T-cell (primary cell): ENCODE measurements around the gene PSAT1. TPM values are rescaled to one million over a fixed set of nuclear protein-coding genes. Genes with fewer than 3 reads are reported as not detected.

Experiments used
- ATAC-seq, 4 experiments: fragments of 200-7000 bp in 3 of 4; fragments of 150-1000 bp in 1 of 4; cut with Tn5 transposase; replicated peaks in 1 of 4; 1 replicate in 3 of 4; 2 replicates in 1 of 4; pipeline ENCODE4 v1.10.0; 2021; ENCODE audit warnings: moderate library complexity in 3 of 4, mild to moderate bottlenecking in 2 of 4, moderate number of reproducible peaks in 1 of 4
- CTCF ChIA-PET, 2 donors: fragments of 300-600 bp; sonication (Branson Sonifier 250); formaldehyde crosslinking; loops; one replicate each; lab custom pipeline; 2022; ENCODE audit warnings: antibody characterized with exemption in 2 of 2; lab: Charles Lee
- POLR2A ChIA-PET, 2 donors: fragments of 300-600 bp; sonication (Branson Sonifier 250); formaldehyde crosslinking; loops; one replicate each; lab custom pipeline; 2022; ENCODE audit warnings: antibody characterized with exemption in 2 of 2; lab: Charles Lee
- DNase-seq, 35 experiments: peaks; one replicate each; pipeline versions ENCODE4 v3.0.0 to v3.0.0-alpha.2; 2013 to 2023
- H3K27ac ChIP-seq: one replicate; pipeline ENCODE4 v1.5.1; 2013; ENCODE audit warnings: low read length
- H3K27me3 ChIP-seq, 2 experiments: replicated peaks in 1 of 2; 1 replicate in 1 of 2; 2 replicates in 1 of 2; pipeline versions ENCODE4 v1.6.1 to v1.7.0; 2013; ENCODE audit warnings: low read length in 1 of 2, mixed read lengths in 1 of 2; ENCODE audit not compliant: control insufficient read depth in 2 of 2, insufficient read depth in 2 of 2; ENCODE audit errors: extremely low read depth in 1 of 2
- H3K36me3 ChIP-seq, 2 donors: 1 replicate in 1 of 2; 2 replicates in 1 of 2; pipeline versions ENCODE4 v1.6.1 to v1.7.0; 2013; ENCODE audit warnings: low read length in 1 of 2; ENCODE audit not compliant: control insufficient read depth in 2 of 2, insufficient read depth in 1 of 2; ENCODE audit errors: extremely low read depth in 1 of 2
- H3K4me1 ChIP-seq, 2 experiments: 1 replicate in 1 of 2; 2 replicates in 1 of 2; pipeline versions ENCODE4 v1.6.1 to v1.7.0; 2013; ENCODE audit warnings: low read length in 2 of 2, mixed read lengths in 1 of 2; ENCODE audit not compliant: insufficient read depth in 2 of 2, control insufficient read depth in 1 of 2; ENCODE audit errors: extremely low read depth in 1 of 2
- H3K4me3 ChIP-seq, 2 donors: 1 replicate in 1 of 2; 2 replicates in 1 of 2; pipeline versions ENCODE4 v1.5.1 to v1.7.0; 2013; ENCODE audit warnings: mild to moderate bottlenecking in 2 of 2, low read length in 1 of 2, moderate library complexity in 1 of 2; ENCODE audit not compliant: control insufficient read depth in 1 of 2; ENCODE audit errors: extremely low read depth in 1 of 2
- H3K9me3 ChIP-seq: 2 replicates; pipeline ENCODE4 v1.7.0; 2013
- H3K27ac Mint-ChIP-seq, 2 donors: one replicate each; pipeline ENCODE4 v1.8.0; 2020 to 2021; ENCODE audit warnings: mild to moderate bottlenecking in 2 of 2, mixed read lengths in 2 of 2
- H3K27me3 Mint-ChIP-seq, 2 donors: one replicate each; pipeline ENCODE4 v1.8.0; 2021 to 2022; ENCODE audit warnings: mixed read lengths in 2 of 2
- H3K36me3 Mint-ChIP-seq: one replicate; pipeline ENCODE4 v1.8.0; 2021; ENCODE audit warnings: mixed read lengths
- H3K4me1 Mint-ChIP-seq, 3 donors: one replicate each; pipeline ENCODE4 v1.8.0; 2020 to 2022; ENCODE audit warnings: mixed read lengths in 3 of 3, mild to moderate bottlenecking in 1 of 3
- H3K4me3 Mint-ChIP-seq, 3 donors: one replicate each; pipeline ENCODE4 v1.8.0; 2020 to 2022; ENCODE audit warnings: mild to moderate bottlenecking in 3 of 3, mixed read lengths in 3 of 3, moderate library complexity in 3 of 3
- H3K9me3 Mint-ChIP-seq, 3 donors: one replicate each; pipeline ENCODE4 v1.8.0; 2020 to 2022; ENCODE audit warnings: mixed read lengths in 3 of 3
- WGBS: methylation state at CpG from one replicate; pipeline ENCODE4 v1.1.5; 2013; ENCODE audit warnings: missing lambda C conversion rate; ENCODE audit not compliant: insufficient coverage; 5-methylcytosine and 5-hydroxymethylcytosine counted together
- total RNA-seq, 35 experiments: library from RNA in 6 of 35; stranded (reverse) in 6 of 35; fragments of 120-200 nt in 1 of 35; gene quantifications; one replicate each; pipeline versions ENCODE4 v1.2.1 to v1.2.4 and lab custom pipeline; 2013 to 2026

The PSAT1 gene
- total RNA-seq, 5 donors from 2014 or later (not counting 1 experiment from before 2014, with no cell fraction given), result 2.0 to 37.3 (median 24.9) TPM

GRCh38 chr9:78354324-78354973, 57.5 kb downstream of the PSAT1 start:
- no peaks in the 10 kb centered on the region for H3K27me3 Mint-ChIP-seq
- no peaks in the 10 kb centered on the region for H3K36me3 Mint-ChIP-seq
- ChIA-PET POLR2A (no interaction called here), CTCF (no interaction called here)
- ATAC-seq (no peak), DNase-seq (no peak)
- H3K27ac Mint-ChIP-seq, result no peak overlapping the region
- H3K4me3 Mint-ChIP-seq, result no peak overlapping the region
- no peak overlapping the region for H3K27ac ChIP-seq
- H3K4me1 ChIP-seq, result peaks cover 0 to 4% of the 10 kb centered on the region in 2 experiments
- H3K27me3 ChIP-seq, result peaks cover 0 to 8% of the 10 kb centered on the region in 2 experiments
- peaks cover 11 to 14% (median 12%) of the 10 kb centered on the region in 3 donors for H3K4me1 Mint-ChIP-seq
- H3K36me3 ChIP-seq, result no peaks in the 10 kb centered on the region
- no peak overlapping the region for H3K4me3 ChIP-seq
- H3K9me3 ChIP-seq, result no peaks in the 10 kb centered on the region
- H3K9me3 Mint-ChIP-seq, result peaks cover 0 to 4% (median 0%) of the 10 kb centered on the region in 3 donors

- Histone ChIP-seq H3K4me1 (peaks cover 0 to 4% of the 10 kb centered on the region in 2 experiments), H3K27ac (no peak overlapping the region), H3K9me3 (no peaks in the 10 kb centered on the region), H3K27me3 (peaks cover 0 to 7% of the 10 kb centered on the region in 2 experiments), H3K36me3 (no peaks in the 10 kb centered on the region), H3K4me3 (no peak overlapping the region)
- ATAC-seq (no peak), DNase-seq (no peak)
- POLR2A ChIA-PET, result no interaction called here
- Mint-ChIP-seq H3K4me1 (peaks cover 11 to 14% (median 12%) of the 10 kb centered on the region in 3 donors), H3K9me3 (peaks cover 0 to 4% (median 0%) of the 10 kb centered on the region in 3 donors), H3K27me3 (no peaks in the 10 kb centered on the region), H3K4me3 (no peak overlapping the region), H3K36me3 (no peaks in the 10 kb centered on the region), H3K27ac (no peak overlapping the region)
- CTCF ChIA-PET, result no interaction called here
- WGBS, result no CpG with 5 or more reads among the region's 3 CpGs
Measured at GRCh38 chr9:78354989-78355388, 58.1 kb downstream of the PSAT1 start.

- WGBS, result 100% methylated on average over 1 of the region's 4 CpGs
- no peak for ATAC-seq
- Histone ChIP-seq H3K27me3 (peaks cover 0 to 8% of the 10 kb centered on the region in 2 experiments), H3K27ac (no peak overlapping the region), H3K4me3 (no peak overlapping the region), H3K4me1 (peaks cover 0 to under 1% of the 10 kb centered on the region in 2 experiments), H3K9me3 (no peaks in the 10 kb centered on the region), H3K36me3 (no peaks in the 10 kb centered on the region)
- H3K9me3 Mint-ChIP-seq, result peaks cover 0 to 4% (median 0%) of the 10 kb centered on the region in 3 donors
- no peaks in the 10 kb centered on the region for H3K36me3 Mint-ChIP-seq
- peaks cover 7 to 8% (median 8%) of the 10 kb centered on the region in 3 donors for H3K4me1 Mint-ChIP-seq
- H3K4me3 Mint-ChIP-seq, result no peak overlapping the region
- no peak for DNase-seq
- no peak overlapping the region for H3K27ac Mint-ChIP-seq
- no peaks in the 10 kb centered on the region for H3K27me3 Mint-ChIP-seq
- ChIA-PET POLR2A (no interaction called here), CTCF (no interaction called here)
Measured at GRCh38 chr9:78356634-78357033, 59.7 kb downstream of the PSAT1 start.

- Mint-ChIP-seq H3K9me3 (no peaks in the 10 kb centered on the region), H3K4me3 (no peak overlapping the region), H3K36me3 (no peaks in the 10 kb centered on the region), H3K27ac (no peak overlapping the region), H3K27me3 (no peaks in the 10 kb centered on the region), H3K4me1 (peaks cover 1% of the 10 kb centered on the region in 3 donors)
- Histone ChIP-seq H3K9me3 (no peaks in the 10 kb centered on the region), H3K36me3 (no peaks in the 10 kb centered on the region), H3K4me3 (no peak overlapping the region), H3K27me3 (peaks cover 0 to 8% of the 10 kb centered on the region in 2 experiments), H3K27ac (no peak overlapping the region), H3K4me1 (no peaks in the 10 kb centered on the region)
- 91% methylated on average over 19 of the region's 23 CpGs for WGBS
- ChIA-PET CTCF (no interaction called here), POLR2A (no interaction called here)
- ATAC-seq, result no peak
- no peak for DNase-seq
Measured at GRCh38 chr9:78357165-78357873, 60.4 kb downstream of the PSAT1 start.

DNA sequence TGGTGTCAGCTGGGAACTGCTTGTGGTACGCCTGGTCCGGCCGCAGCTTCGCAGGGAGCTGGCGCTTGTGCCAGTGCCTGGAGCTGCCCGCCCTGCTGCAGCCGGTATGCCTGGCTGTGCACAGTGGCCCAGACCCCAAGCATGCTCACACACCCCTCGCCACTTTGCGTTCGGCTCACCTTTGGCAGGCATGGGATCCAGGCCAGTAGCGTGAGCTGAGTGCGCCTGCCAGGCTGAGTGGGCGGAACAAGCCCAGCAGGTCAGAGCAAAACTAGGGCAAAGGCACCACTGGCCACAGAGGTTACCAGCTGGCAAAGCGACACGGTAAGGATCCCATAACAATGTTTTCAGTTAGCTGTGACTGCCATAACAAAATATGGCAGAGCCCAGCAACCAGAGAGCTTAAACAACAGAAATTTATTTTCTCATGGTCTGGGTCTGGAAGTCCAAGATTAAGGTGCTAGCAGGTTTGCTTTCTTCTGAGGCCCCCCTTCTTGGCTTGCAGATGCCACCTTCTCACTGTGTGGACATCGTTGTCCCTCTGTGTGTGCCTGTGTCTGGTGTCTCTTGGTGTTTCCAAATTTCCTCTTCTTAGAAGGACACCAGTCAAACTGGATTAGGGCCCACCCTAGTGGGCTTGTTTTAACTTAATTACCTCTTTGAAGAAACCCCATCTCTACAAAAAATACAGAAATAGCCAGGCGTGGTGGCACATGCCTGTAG, 61.6 kb downstream of the PSAT1 start:
- H3K36me3 ChIP-seq, result no peaks in the 10 kb centered on the region
- Mint-ChIP-seq H3K27ac (no peak overlapping the region), H3K27me3 (no peaks in the 10 kb centered on the region), H3K4me1 (no peaks in the 10 kb centered on the region), H3K4me3 (no peak overlapping the region), H3K9me3 (no peaks in the 10 kb centered on the region), H3K36me3 (no peaks in the 10 kb centered on the region)
- DNase-seq (no peak), ATAC-seq (no peak)
- ChIA-PET POLR2A (no interaction called here), CTCF (interaction anchor here in 1 of 2 donors (1.0 kb wide), 1 partner anchor 10 kb away, joined by 3 read pairs; no protein-coding TSS in a partner anchor)
- H3K9me3 ChIP-seq, result no peaks in the 10 kb centered on the region
- peaks cover 0 to 8% of the 10 kb centered on the region in 2 experiments for H3K27me3 ChIP-seq
- no peak overlapping the region for H3K27ac ChIP-seq
- no peak overlapping the region for H3K4me3 ChIP-seq
- H3K4me1 ChIP-seq, result no peaks in the 10 kb centered on the region
- 95% methylated on average over 16 of the region's 17 CpGs for WGBS

GRCh38 chr9:78363221-78363620, 66.3 kb downstream of the PSAT1 start:
- Histone ChIP-seq H3K27ac (no peak overlapping the region), H3K36me3 (no peaks in the 10 kb centered on the region), H3K9me3 (no peaks in the 10 kb centered on the region), H3K27me3 (peaks cover 0 to 8% of the 10 kb centered on the region in 2 experiments), H3K4me1 (no peaks in the 10 kb centered on the region), H3K4me3 (no peak overlapping the region)
- Mint-ChIP-seq H3K27me3 (no peaks in the 10 kb centered on the region), H3K4me3 (no peak overlapping the region), H3K9me3 (no peaks in the 10 kb centered on the region), H3K27ac (no peak overlapping the region), H3K4me1 (no peaks in the 10 kb centered on the region), H3K36me3 (no peaks in the 10 kb centered on the region)
- ChIA-PET POLR2A (no interaction called here), CTCF (interaction anchor here in 1 of 2 donors (0.5 kb wide), 1 partner anchor 472 kb away, joined by 3 read pairs; no protein-coding TSS in a partner anchor)
- 71% methylated on average over 1 of the region's 3 CpGs for WGBS
- DNase-seq, result no peak
- no peak for ATAC-seq
